ENCODE measurements around the gene RUSF1.

Gene RUSF1

GRCh38 chr16:31439519-31439918 is 68.7 kb downstream of the RUSF1 start:
- H3K4me2 ChIP-seq: no peak overlapping the region
- H3K79me2 ChIP-seq (ENCODE audit: insufficient read depth, low read depth): no peaks in the 10 kb centered on the region
- H3K9ac ChIP-seq: no peak overlapping the region
- H3K4me1 ChIP-seq (ENCODE audit: low read depth, poor library complexity, severe bottlenecking): peaks cover 6% of the 10 kb centered on the region
- no peaks in the 10 kb centered on the region for H4K20me1 ChIP-seq (ENCODE audit: insufficient read depth)
- H3K4me3 ChIP-seq (IDR thresholded peaks at IDR 0.05; ENCODE audit: insufficient read depth, low read depth, low read length): no peak overlapping the region
- H3K27me3 ChIP-seq (ENCODE audit: insufficient read depth, low read depth): no peaks in the 10 kb centered on the region
- TF ChIP-seq, protein P1, sequence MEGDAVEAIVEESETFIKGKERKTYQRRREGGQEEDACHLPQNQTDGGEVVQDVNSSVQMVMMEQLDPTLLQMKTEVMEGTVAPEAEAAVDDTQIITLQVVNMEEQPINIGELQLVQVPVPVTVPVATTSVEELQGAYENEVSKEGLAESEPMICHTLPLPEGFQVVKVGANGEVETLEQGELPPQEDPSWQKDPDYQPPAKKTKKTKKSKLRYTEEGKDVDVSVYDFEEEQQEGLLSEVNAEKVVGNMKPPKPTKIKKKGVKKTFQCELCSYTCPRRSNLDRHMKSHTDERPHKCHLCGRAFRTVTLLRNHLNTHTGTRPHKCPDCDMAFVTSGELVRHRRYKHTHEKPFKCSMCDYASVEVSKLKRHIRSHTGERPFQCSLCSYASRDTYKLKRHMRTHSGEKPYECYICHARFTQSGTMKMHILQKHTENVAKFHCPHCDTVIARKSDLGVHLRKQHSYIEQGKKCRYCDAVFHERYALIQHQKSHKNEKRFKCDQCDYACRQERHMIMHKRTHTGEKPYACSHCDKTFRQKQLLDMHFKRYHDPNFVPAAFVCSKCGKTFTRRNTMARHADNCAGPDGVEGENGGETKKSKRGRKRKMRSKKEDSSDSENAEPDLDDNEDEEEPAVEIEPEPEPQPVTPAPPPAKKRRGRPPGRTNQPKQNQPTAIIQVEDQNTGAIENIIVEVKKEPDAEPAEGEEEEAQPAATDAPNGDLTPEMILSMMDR (conservative IDR thresholded peaks at IDR 0.05; ENCODE audit: low read depth, low read length): no peak
- H3K27ac ChIP-seq: no peak overlapping the region
- no peaks in the 10 kb centered on the region for H3K36me3 ChIP-seq (ENCODE audit: insufficient read depth)
- H2AFZ ChIP-seq (ENCODE audit: low read depth): no peak overlapping the region
